Subcutaneous adipose tissue (tissue), 4 donors: ENCODE measurements around the gene NECTIN4. TPM values are rescaled to one million over a fixed set of nuclear protein-coding genes. Genes with fewer than 3 reads are reported as not detected.

ENCODE experiments used
- CTCF ChIP-seq: fragments of 450-650 bp; IDR thresholded peaks from one replicate; pipeline ENCODE4 v1.5.1; 2016; ENCODE audit warnings: low read depth, mild to moderate bottlenecking, control low read depth, antibody characterized with exemption, moderate library complexity
- total RNA-seq, 4 donors: library from RNA; depleted of rRNA; stranded (reverse); fragments of >200 nt; gene quantifications; one replicate each; pipeline ENCODE4 v1.1.0, GENCODE V29; 2016

NECTIN4 gene
- total RNA-seq, 4 donors from 2014 or later = 0.22 to 2.4 TPM; not detected in 2

GRCh38 chr1:161092621-161093028, 3.3 kb upstream of the NECTIN4 start:
- no peak for TF ChIP-seq CTCF

GRCh38 chr1:161091796-161092507, 2.6 kb upstream of the NECTIN4 start:
- TF ChIP-seq CTCF = no peak

GRCh38 chr1:161091093-161091492, 1.7 kb upstream of the NECTIN4 start:
- TF ChIP-seq CTCF = no peak

- no peak for TF ChIP-seq CTCF
Observed at GRCh38 chr1:161090617-161091016, 1.3 kb upstream of the NECTIN4 start.

GRCh38 chr1:161089938-161090337, 580 bp upstream of the NECTIN4 start:
- no peak for TF ChIP-seq CTCF

- TF ChIP-seq CTCF = no peak
Observed at GRCh38 chr1:161088587-161089110, 709 bp downstream of the NECTIN4 start.

- TF ChIP-seq CTCF = no peak
Observed at GRCh38 chr1:161086457-161086856, 2.9 kb downstream of the NECTIN4 start.
